ENCODE data around the gene OVAAL.

Gene OVAAL

GRCh38 chr1:180571060-180571831 lies 12.5 kb downstream of the OVAAL start:
- no peak for DNase-seq (ENCODE audit: low read depth)

- DNase-seq (ENCODE audit: low read depth) = no peak
Observed at GRCh38 chr1:180571832-180572636, 13.3 kb downstream of the OVAAL start.

GRCh38 chr1:180572760-180573159 lies 14.0 kb downstream of the OVAAL start:
- DNase-seq (ENCODE audit: low read depth) = no peak

- no peak for DNase-seq (ENCODE audit: low read depth)
Observed at GRCh38 chr1:180574031-180574713, 15.4 kb downstream of the OVAAL start.

- DNase-seq (ENCODE audit: low read depth) = no peak
Observed at GRCh38 chr1:180577361-180577760, 18.6 kb downstream of the OVAAL start.

GRCh38 chr1:180579961-180580611 lies 21.3 kb downstream of the OVAAL start:
- no peak for DNase-seq (ENCODE audit: low read depth)

- no peak for DNase-seq (ENCODE audit: low read depth)
Observed at GRCh38 chr1:180581635-180582039, 22.9 kb downstream of the OVAAL start.

GRCh38 chr1:180584869-180585268 lies 26.1 kb downstream of the OVAAL start:
- DNase-seq (ENCODE audit: low read depth) = no peak

- no peak for DNase-seq (ENCODE audit: low read depth)
Observed at GRCh38 chr1:180585994-180586359, 27.2 kb downstream of the OVAAL start.

GRCh38 chr1:180586671-180587155 lies 27.9 kb downstream of the OVAAL start:
- DNase-seq (ENCODE audit: low read depth) = no peak

GRCh38 chr1:180588121-180588520 lies 29.4 kb downstream of the OVAAL start:
- no peak for DNase-seq (ENCODE audit: low read depth)

- no peak for DNase-seq (ENCODE audit: low read depth)
Observed at GRCh38 chr1:180590889-180591288, 32.1 kb downstream of the OVAAL start.

- DNase-seq (ENCODE audit: low read depth) = no peak
Observed at GRCh38 chr1:180593382-180593781, 34.6 kb downstream of the OVAAL start.

- DNase-seq (ENCODE audit: low read depth) = no peak
Observed at GRCh38 chr1:180594723-180595122, 36.0 kb downstream of the OVAAL start.

GRCh38 chr1:180595966-180596365 lies 37.2 kb downstream of the OVAAL start:
- no peak for DNase-seq (ENCODE audit: low read depth)

GRCh38 chr1:180597520-180597919 lies 38.8 kb downstream of the OVAAL start:
- DNase-seq (ENCODE audit: low read depth) = no peak

GRCh38 chr1:180598333-180598974 lies 39.7 kb downstream of the OVAAL start:
- no peak for DNase-seq (ENCODE audit: low read depth)

GRCh38 chr1:180600343-180600742 lies 41.6 kb downstream of the OVAAL start:
- DNase-seq (ENCODE audit: low read depth) = no peak

- no peak for DNase-seq (ENCODE audit: low read depth)
Observed at GRCh38 chr1:180601512-180601911, 42.7 kb downstream of the OVAAL start.

- no peak for DNase-seq (ENCODE audit: low read depth)
Observed at GRCh38 chr1:180603223-180603849, 44.6 kb downstream of the OVAAL start.

GRCh38 chr1:180603850-180604226 lies 45.1 kb downstream of the OVAAL start:
- DNase-seq (ENCODE audit: low read depth) = no peak

Data from activated T-helper 1 cell treated with Interleukin-2 at 50 U/mL for 16 hours (primary cell).